HEK293 (cell line): ENCODE data around the gene TFR2.
A peak's percentile ranks its signal among the peaks of the same experiment; 100 is the strongest.

Experiments used
- CTCF ChIA-PET: fragments of 350-600 bp; formaldehyde crosslinking; extraction: SDS; loops from one replicate; lab custom pipeline; 2021; ENCODE audit warnings: antibody characterized with exemption; lab: Yijun Ruan, JAX
- POLR2A ChIA-PET: fragments of 300-600 bp; formaldehyde crosslinking; extraction: SDS; loops from one replicate; lab custom pipeline; 2020; ENCODE audit warnings: antibody characterized with exemption, inconsistent platforms; lab: Yijun Ruan, JAX
- H3K27ac ChIP-seq: fragments of 200-500 bp; sonication (Bioruptor generic); 2 replicates; pipeline ENCODE4 v1.5.1; 2014; ENCODE audit warnings: low read depth, low read length, control low read depth, inconsistent platforms; ENCODE audit errors: extremely low read depth
- H3K36me3 ChIP-seq, 2 experiments: fragments of 200-500 bp in 1 of 2; sonication (Bioruptor generic) in 1 of 2; 1 replicate in 1 of 2; 2 replicates in 1 of 2; pipeline ENCODE4 v1.5.1; 2014 to 2017; ENCODE audit warnings: inconsistent platforms in 2 of 2, low read length in 2 of 2; ENCODE audit not compliant: control insufficient read depth in 2 of 2, insufficient read depth in 1 of 2
- H3K4me1 ChIP-seq: fragments of 200-500 bp; sonication (Bioruptor generic); 2 replicates; pipeline ENCODE4 v1.5.1; 2014; ENCODE audit warnings: mild to moderate bottlenecking, low read length, inconsistent platforms; ENCODE audit not compliant: control insufficient read depth, insufficient read depth
- H3K4me3 ChIP-seq: 2 replicates; pipeline ENCODE4 v1.5.1; 2011; ENCODE audit warnings: low read depth, mild to moderate bottlenecking, control low read depth, low read length, moderate library complexity
- H3K9me3 ChIP-seq: fragments of 200-500 bp; sonication (Bioruptor generic); 2 replicates; pipeline ENCODE4 v1.5.1; 2014; ENCODE audit warnings: low read depth, low read length, inconsistent platforms; ENCODE audit not compliant: control insufficient read depth, insufficient read depth
- EGR2 ChIP-seq: fragments of 450-650 bp; formaldehyde crosslinking; IDR thresholded peaks from 2 replicates; pipeline ENCODE4 v1.5.1; 2016; ENCODE audit warnings: low read depth, missing biosample characterization, missing genetic modification characterization
- GLIS1 ChIP-seq: fragments of 450-650 bp; formaldehyde crosslinking; IDR thresholded peaks from 2 replicates; pipeline ENCODE4 v1.5.1; 2016; ENCODE audit warnings: missing biosample characterization, missing genetic modification characterization
- GLIS2 ChIP-seq: fragments of 450-650 bp; formaldehyde crosslinking; IDR thresholded peaks from 2 replicates; pipeline ENCODE4 v1.5.1; 2016; ENCODE audit warnings: missing biosample characterization, missing genetic modification characterization
- KLF10 ChIP-seq: fragments of 450-650 bp; IDR thresholded peaks from 2 replicates; pipeline ENCODE4 v1.5.1; 2018; ENCODE audit warnings: missing biosample characterization, mild to moderate bottlenecking, missing genetic modification characterization
- KLF17 ChIP-seq: fragments of 450-650 bp; formaldehyde crosslinking; IDR thresholded peaks from 2 replicates; pipeline ENCODE4 v1.5.1; 2016; ENCODE audit warnings: missing biosample characterization, missing genetic modification characterization
- KLF7 ChIP-seq: fragments of 450-650 bp; formaldehyde crosslinking; IDR thresholded peaks from 2 replicates; pipeline ENCODE4 v1.5.1; 2016; ENCODE audit warnings: missing biosample characterization, missing genetic modification characterization, borderline replicate concordance
- KLF8 ChIP-seq: fragments of 450-650 bp; formaldehyde crosslinking; IDR thresholded peaks from 2 replicates; pipeline ENCODE4 v1.5.1; 2016; ENCODE audit warnings: missing biosample characterization, missing genetic modification characterization
- OVOL3 ChIP-seq: fragments of 450-650 bp; formaldehyde crosslinking; IDR thresholded peaks from 2 replicates; pipeline ENCODE4 v1.5.1; 2016; ENCODE audit warnings: missing biosample characterization, missing genetic modification characterization
- PATZ1 ChIP-seq: fragments of 450-650 bp; formaldehyde crosslinking; IDR thresholded peaks from 2 replicates; pipeline ENCODE4 v1.5.1; 2016; ENCODE audit warnings: missing biosample characterization, missing genetic modification characterization
- SCRT2 ChIP-seq: fragments of 450-650 bp; formaldehyde crosslinking; IDR thresholded peaks from 2 replicates; pipeline ENCODE4 v1.5.1; 2016; ENCODE audit warnings: missing biosample characterization, missing genetic modification characterization
- SP3 ChIP-seq: fragments of 450-650 bp; formaldehyde crosslinking; IDR thresholded peaks from 2 replicates; pipeline ENCODE4 v1.5.1; 2016; ENCODE audit warnings: missing biosample characterization, missing genetic modification characterization
- SP7 ChIP-seq: fragments of 450-650 bp; formaldehyde crosslinking; IDR thresholded peaks from 2 replicates; pipeline ENCODE4 v1.5.1; 2016; ENCODE audit warnings: missing biosample characterization, missing genetic modification characterization
- ZEB2 ChIP-seq: fragments of 450-650 bp; formaldehyde crosslinking; IDR thresholded peaks from 2 replicates; pipeline ENCODE4 v1.5.1; 2016; ENCODE audit warnings: missing biosample characterization, missing genetic modification characterization
- ZFHX2 ChIP-seq: fragments of 450-650 bp; formaldehyde crosslinking; conservative IDR thresholded peaks from 2 replicates; pipeline ENCODE4 v1.5.1; 2016; ENCODE audit warnings: missing biosample characterization, missing genetic modification characterization
- ZIC2 ChIP-seq: fragments of 450-650 bp; formaldehyde crosslinking; IDR thresholded peaks from 2 replicates; pipeline ENCODE4 v1.5.1; 2016; ENCODE audit warnings: missing biosample characterization, missing genetic modification characterization
- ZNF239 ChIP-seq: fragments of 450-650 bp; formaldehyde crosslinking; IDR thresholded peaks from 2 replicates; pipeline ENCODE4 v1.5.1; 2016; ENCODE audit warnings: missing biosample characterization, missing genetic modification characterization
- ZNF26 ChIP-seq: fragments of 450-650 bp; formaldehyde crosslinking; IDR thresholded peaks from 2 replicates; pipeline ENCODE4 v1.5.1; 2016; ENCODE audit warnings: missing biosample characterization, missing genetic modification characterization
- ZNF366 ChIP-seq: fragments of 450-650 bp; formaldehyde crosslinking; conservative IDR thresholded peaks from 2 replicates; pipeline ENCODE4 v1.5.1; 2016; ENCODE audit warnings: missing biosample characterization, missing genetic modification characterization
- ZNF398 ChIP-seq: fragments of 450-650 bp; formaldehyde crosslinking; IDR thresholded peaks from 2 replicates; pipeline ENCODE4 v1.5.1; 2017; ENCODE audit warnings: missing biosample characterization, missing genetic modification characterization
- ZNF621 ChIP-seq: fragments of 450-650 bp; formaldehyde crosslinking; IDR thresholded peaks from 2 replicates; pipeline ENCODE4 v1.5.1; 2017; ENCODE audit warnings: missing biosample characterization, missing genetic modification characterization
- ZNF777 ChIP-seq: fragments of 450-650 bp; formaldehyde crosslinking; IDR thresholded peaks from 2 replicates; pipeline ENCODE4 v1.5.1; 2017; ENCODE audit warnings: missing biosample characterization, missing genetic modification characterization, borderline replicate concordance
- TF ChIP-seq, protein P1 (sequence below): fragments of 450-650 bp; formaldehyde crosslinking; IDR thresholded peaks from 2 replicates; pipeline ENCODE4 v1.5.1; 2016; ENCODE audit warnings: missing biosample characterization, missing genetic modification characterization
- TF ChIP-seq, protein P2 (sequence below): fragments of 450-650 bp; formaldehyde crosslinking; IDR thresholded peaks from 2 replicates; pipeline ENCODE4 v1.5.1; 2016; ENCODE audit warnings: missing biosample characterization, missing genetic modification characterization

Gene TFR2

DNA sequence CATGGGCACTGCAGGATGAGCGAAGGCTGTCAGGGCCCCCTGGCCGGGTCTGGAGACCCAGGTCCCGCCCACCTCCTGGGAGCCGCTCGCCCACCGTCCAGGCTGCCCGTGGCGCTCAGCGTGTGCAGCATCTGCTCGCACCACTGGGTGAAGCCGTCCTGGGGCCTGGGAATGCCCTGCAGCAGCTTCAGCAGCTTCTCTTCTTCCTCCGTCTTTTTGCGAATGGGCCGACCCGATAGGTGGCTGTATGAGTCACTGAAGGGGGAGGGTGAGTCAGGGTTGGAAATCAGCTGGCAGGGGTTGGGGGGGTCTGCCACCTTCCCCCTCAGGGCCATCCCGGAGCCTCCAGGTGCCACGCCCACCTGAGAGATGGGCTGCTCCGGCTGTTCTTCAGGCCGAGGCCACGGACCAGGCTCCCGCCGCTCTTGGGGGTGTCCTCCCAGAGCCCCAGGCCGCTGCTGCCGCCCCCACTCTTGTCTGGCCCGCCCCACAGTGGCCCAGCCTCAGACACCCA, 40.9 kb upstream of the TFR2 start:
- Histone ChIP-seq H3K27ac (0 out of 2 replicates have a peak overlapping the region, but pooled peaks have one; percentile 2), H3K4me1 (peaks cover 6% of the 10 kb centered on the region; the same call in 1 of the 2 replicates), H3K4me3 (no peak overlapping the region), H3K9me3 (no peaks in the 10 kb centered on the region), H3K36me3 (peaks cover 0 to 91% of the 10 kb centered on the region in 2 experiments; a peak in 2 of 3 replicates)
- ChIA-PET POLR2A (interaction anchor here (1.4 kb wide), 1 partner anchor 10 kb away, joined by 5 read pairs; no protein-coding TSS in a partner anchor), CTCF (interaction anchor here (0.6 to 8.4 kb wide), 4 partner anchors 9 to 682 kb away, joined by 3 to 77 read pairs (median 7); no protein-coding TSS in a partner anchor)
- 0 out of 2 replicates have a peak, but pooled peaks have one; percentile 29 for TF ChIP-seq ZNF366 (tag by site-specific recombination)
- TF ChIP-seq EGR2 (tag by site-specific recombination) = peak; percentile 55
- TF ChIP-seq KLF7 (tag by site-specific recombination) = 0 out of 2 replicates have a peak, but pooled peaks have one; percentile 8
- TF ChIP-seq SP3 (tag by site-specific recombination) = no peak
- TF ChIP-seq KLF17 (tag by site-specific recombination) = 0 out of 2 replicates have a peak, but pooled peaks have one; percentile 48
- peak; percentile 55 for TF ChIP-seq ZIC2 (tag by site-specific recombination)
- TF ChIP-seq OVOL3 = no peak
- no peak for TF ChIP-seq ZNF239 (tag by site-specific recombination)
- no peak for TF ChIP-seq SCRT2 (tag by site-specific recombination)
- no peak for TF ChIP-seq ZNF777 (tag by site-specific recombination)
- TF ChIP-seq KLF8 (tag by site-specific recombination) = peak; percentile 70
- TF ChIP-seq ZNF26 (tag by site-specific recombination) = no peak
- TF ChIP-seq GLIS2 = peak; percentile 73
- peak; percentile 37; the same call in 1 of the 2 replicates for TF ChIP-seq SP7
- TF ChIP-seq ZNF621 (tag by site-specific recombination) = no peak
- 0 out of 2 replicates have a peak, but pooled peaks have one; percentile 18 for TF ChIP-seq ZEB2
- TF ChIP-seq KLF10 (tag by site-specific recombination) = peak; percentile 69; the same call in 1 of the 2 replicates
- TF ChIP-seq, protein P1, sequence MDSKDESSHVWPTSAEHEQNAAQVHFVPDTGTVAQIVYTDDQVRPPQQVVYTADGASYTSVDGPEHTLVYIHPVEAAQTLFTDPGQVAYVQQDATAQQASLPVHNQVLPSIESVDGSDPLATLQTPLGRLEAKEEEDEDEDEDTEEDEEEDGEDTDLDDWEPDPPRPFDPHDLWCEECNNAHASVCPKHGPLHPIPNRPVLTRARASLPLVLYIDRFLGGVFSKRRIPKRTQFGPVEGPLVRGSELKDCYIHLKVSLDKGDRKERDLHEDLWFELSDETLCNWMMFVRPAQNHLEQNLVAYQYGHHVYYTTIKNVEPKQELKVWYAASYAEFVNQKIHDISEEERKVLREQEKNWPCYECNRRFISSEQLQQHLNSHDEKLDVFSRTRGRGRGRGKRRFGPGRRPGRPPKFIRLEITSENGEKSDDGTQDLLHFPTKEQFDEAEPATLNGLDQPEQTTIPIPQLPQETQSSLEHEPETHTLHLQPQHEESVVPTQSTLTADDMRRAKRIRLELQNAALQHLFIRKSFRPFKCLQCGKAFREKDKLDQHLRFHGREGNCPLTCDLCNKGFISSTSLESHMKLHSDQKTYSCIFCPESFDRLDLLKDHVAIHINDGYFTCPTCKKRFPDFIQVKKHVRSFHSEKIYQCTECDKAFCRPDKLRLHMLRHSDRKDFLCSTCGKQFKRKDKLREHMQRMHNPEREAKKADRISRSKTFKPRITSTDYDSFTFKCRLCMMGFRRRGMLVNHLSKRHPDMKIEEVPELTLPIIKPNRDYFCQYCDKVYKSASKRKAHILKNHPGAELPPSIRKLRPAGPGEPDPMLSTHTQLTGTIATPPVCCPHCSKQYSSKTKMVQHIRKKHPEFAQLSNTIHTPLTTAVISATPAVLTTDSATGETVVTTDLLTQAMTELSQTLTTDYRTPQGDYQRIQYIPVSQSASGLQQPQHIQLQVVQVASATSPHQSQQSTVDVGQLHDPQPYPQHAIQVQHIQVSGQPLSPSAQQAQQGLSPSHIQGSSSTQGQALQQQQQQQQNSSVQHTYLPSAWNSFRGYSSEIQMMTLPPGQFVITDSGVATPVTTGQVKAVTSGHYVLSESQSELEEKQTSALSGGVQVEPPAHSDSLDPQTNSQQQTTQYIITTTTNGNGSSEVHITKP (tag by site-specific recombination) = peak; percentile 74
- TF ChIP-seq, protein P2, sequence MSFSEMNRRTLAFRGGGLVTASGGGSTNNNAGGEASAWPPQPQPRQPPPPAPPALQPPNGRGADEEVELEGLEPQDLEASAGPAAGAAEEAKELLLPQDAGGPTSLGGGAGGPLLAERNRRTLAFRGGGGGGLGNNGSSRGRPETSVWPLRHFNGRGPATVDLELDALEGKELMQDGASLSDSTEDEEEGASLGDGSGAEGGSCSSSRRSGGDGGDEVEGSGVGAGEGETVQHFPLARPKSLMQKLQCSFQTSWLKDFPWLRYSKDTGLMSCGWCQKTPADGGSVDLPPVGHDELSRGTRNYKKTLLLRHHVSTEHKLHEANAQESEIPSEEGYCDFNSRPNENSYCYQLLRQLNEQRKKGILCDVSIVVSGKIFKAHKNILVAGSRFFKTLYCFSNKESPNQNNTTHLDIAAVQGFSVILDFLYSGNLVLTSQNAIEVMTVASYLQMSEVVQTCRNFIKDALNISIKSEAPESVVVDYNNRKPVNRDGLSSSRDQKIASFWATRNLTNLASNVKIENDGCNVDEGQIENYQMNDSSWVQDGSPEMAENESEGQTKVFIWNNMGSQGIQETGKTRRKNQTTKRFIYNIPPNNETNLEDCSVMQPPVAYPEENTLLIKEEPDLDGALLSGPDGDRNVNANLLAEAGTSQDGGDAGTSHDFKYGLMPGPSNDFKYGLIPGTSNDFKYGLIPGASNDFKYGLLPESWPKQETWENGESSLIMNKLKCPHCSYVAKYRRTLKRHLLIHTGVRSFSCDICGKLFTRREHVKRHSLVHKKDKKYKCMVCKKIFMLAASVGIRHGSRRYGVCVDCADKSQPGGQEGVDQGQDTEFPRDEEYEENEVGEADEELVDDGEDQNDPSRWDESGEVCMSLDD (tag by site-specific recombination) = peak; percentile 38; the same call in 1 of the 2 replicates
- TF ChIP-seq ZFHX2 (tag by site-specific recombination) = peak; percentile 68
- TF ChIP-seq PATZ1 = peak; percentile 69
- peak; percentile 95 for TF ChIP-seq ZNF398 (tag by site-specific recombination)
- no peak for TF ChIP-seq GLIS1
